Measurements from ENCODE around the gene FBXW8.

Gene FBXW8

DNA sequence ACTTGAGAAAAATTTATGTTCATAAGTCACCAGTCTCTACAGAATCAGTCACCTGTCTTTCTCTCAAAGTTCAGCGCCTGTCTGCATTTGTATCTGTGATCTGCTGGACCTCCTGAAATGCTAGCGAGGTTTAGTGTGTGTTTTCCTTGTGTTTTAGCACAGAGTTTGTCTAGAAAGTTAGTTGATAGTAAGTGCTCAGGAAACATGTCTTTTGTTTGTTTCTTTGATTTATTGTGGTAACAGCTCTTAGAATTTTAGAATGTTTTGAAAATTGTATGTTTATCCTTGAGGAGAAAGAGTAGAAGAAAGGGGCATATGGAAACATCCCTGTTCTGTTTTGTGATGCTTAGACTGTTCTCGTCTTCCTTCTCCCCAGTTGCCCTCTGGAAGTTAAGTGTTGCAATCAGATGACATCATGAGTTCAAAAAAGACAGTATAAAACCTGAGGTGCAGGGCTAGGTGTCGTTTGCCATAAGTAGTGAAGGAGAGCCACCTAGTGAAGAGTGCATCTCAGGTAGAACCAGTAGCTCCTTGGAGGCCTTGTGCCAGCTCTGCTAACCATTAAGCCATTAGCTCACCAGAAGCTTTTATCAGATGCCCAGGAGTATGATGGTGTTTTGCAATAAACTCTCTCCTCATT lies 44.8 kb downstream of the FBXW8 start:
- in situ Hi-C loops (cut with MboI; ENCODE audit: low sequenced_read_pairs), result no loop called here

DNA sequence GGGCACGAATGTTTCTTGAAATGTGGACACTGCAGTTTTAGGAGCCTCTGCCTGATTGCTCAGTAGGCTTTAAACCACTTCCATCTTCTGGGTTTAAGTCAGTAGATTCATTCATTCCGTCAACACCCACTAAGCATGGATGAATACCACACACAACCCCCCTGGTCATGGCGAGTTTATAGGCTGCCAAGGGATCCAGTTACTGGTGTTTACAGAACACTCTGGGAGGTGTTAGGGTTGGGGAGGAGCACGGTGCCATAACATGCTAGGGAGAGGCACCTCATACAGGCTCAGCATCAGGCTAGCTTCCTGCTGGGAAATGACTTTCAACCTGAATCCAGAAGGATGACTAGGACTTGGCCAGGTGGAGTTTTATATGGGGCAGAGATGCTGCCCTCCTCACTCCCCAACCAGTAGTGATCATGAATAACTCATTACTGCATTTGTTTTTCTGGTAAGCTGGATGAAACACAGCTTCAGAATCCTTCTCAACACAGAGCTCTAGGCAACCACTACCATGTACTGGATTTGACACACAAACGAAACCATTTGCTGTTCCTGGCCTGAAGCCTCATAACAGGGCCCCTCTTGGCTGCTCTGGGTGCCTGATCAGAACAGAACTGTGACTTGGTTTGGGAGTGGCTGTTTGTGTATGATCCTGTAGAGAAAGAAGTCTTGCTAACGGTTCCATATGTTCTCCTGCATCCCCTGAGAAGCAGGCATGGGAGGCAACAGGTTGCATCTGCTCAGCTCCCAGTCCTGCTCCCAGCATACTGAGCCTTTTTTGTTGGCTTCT lies 47.9 kb downstream of the FBXW8 start:
- in situ Hi-C loops (cut with MboI; ENCODE audit: low sequenced_read_pairs), result no loop called here

DNA sequence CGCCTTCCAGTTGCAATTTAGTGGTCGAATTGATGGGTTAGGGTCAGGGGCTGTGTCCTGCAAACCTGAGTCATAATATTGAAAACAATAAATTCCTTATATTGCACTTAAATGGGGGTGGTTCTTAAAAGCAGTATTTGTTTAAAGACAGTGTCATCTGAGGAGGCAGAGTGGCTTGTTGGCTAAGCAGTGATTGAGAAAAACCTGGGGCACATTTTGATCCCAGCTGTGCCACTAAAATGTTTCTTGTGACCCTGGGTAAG lies 48.4 kb downstream of the FBXW8 start:
- in situ Hi-C loops (cut with MboI; ENCODE audit: low sequenced_read_pairs), result no loop called here

DNA sequence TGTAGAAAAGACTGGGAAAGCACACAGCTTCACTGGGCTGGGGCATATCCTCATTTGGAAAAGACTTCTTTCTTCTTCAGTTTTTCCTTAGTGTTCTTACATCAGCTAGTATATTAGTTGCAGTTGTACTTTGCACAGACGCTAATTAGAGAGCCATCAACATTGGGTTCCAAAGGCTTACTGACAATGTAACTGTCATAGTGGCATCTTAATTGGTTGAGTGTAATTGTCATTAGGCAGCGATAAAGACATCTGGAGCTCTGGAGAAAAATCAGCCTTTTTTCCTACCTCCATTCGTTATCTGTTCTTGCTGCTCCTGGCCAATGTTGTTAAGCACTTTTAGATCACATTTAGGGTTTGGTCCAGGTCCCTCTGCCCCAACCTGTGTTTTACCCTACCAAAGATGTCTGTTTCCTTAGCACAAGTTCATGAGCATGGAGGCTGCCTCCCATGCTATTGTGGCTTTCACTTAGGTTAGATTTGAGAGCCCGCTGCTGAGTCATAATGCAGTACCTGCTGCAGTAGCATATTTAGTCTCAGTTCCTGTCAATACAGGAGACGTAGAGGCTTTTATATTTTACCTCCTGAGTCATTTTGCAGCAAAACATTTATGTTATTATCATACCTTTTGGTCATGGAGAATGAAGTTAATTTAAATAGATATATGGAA lies 49.2 kb downstream of the FBXW8 start:
- in situ Hi-C loops (cut with MboI; ENCODE audit: low sequenced_read_pairs), result no loop called here

DNA sequence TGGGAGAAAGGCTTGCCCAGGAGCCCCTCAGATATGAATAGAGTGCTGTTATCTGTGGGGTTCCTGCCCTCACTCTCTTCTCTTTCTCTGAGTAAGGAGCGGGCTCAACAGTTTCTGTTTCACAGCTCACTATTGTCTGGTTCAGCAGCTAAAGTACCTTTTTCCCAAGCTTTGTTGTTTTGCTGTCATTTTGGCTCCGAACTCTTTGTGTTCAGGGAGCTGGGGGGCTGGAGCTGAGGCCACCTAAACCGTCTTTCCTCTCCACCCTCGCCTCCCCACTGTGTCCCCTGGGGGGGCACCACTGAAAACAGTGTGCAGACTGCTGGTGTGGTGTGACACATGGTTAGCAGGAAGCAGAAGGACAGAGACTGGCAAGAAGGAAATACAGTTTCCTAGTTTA lies 51.4 kb downstream of the FBXW8 start:
- in situ Hi-C loops (cut with MboI; ENCODE audit: low sequenced_read_pairs), result no loop called here

DNA sequence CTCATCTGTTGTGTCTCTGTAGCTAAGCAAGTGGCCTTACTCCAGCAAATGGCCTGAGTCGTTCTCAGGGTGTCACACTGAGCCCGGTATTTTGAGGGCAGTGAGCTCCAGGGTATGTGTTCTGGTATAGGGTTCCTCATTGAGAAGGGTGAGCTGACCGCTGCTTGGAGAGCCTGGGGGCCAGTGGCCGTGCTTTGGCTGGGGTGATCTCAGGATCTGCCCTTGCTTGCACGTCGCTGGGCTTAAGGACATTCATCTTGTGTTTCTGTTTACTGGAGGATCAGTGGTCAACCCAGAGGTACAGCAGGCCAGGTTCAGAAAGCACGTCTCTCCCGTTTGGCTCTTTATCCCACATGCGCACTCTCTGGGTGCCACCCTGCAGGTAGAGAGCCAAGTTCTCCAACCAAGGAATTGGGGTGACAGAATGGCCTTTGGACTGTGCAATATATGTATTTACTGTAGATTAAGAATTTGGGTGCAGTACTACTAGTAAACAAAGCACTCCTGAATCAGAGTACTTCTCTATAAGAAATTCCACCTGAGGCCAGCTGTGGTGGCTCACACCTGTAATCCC lies 52.1 kb downstream of the FBXW8 start:
- in situ Hi-C loops (cut with MboI; ENCODE audit: low sequenced_read_pairs), result no loop called here

DNA sequence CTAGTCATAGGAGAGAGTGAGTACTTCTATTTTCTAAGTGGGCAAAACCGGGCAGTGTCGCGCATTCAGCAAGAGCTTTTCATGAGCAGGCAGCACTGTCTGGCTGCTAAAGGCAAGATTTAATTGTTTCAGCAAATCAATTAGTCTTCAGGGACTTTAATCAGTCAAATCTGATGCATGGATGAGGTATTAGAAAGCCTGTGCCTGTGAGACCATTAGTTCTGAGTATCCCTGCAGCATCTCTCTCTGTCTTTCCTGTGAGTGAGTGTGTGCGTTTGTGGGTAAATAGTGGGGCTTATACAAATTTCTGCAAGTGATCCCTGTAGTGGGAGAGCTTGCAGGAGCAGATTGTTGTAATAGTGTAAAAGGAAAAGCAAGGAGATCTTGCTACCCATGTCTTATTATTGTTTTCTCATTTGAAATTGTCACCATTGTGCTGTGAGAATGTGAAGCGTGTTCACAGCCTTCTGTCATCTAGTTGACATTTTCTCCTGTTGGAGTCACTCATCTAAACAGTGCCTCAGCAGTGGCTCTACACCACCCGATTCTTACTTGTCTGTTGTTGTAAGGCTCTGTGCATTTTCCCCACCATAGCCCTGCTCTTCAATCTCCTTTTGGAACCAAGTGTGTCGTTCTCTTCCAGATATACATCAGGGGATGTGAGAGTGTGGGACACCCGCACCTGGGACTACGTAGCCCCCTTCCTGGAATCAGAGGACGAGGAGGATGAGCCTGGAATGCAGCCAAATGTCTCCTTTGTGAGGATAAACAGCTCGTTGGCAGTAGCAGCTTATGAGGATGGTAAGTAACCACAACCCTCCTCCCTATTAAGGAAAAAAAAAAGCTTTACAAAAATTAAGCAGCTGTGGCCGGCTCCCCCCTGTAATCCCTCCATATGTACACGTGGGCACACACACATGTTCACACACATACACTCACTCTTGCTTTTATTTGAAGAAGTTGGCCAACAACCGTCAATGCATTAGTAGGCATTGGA lies 53.6 kb downstream of the FBXW8 start:
- in situ Hi-C loops (cut with MboI; ENCODE audit: low sequenced_read_pairs), result no loop called here

DNA sequence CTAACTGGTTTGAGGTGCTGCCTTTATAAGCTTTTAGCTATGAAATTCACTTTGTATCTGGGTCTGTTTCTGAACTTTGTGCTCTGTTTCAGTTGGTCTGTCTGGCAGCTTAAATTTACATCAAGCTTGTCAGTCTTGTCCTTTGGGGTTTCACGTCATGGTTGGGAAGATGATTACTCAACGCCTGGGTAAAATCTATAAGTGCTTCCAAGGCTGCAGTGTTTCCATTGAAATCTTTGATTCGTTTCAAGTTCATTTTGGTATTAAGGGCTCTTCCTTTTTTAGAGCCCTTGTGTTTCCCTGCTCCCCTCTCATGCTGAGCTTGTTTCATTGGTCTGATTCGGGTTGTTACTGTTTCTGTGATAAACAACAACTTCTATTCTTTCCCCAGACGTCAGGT lies 58.2 kb downstream of the FBXW8 start:
- in situ Hi-C loops (cut with MboI; ENCODE audit: low sequenced_read_pairs), result no loop called here

DNA sequence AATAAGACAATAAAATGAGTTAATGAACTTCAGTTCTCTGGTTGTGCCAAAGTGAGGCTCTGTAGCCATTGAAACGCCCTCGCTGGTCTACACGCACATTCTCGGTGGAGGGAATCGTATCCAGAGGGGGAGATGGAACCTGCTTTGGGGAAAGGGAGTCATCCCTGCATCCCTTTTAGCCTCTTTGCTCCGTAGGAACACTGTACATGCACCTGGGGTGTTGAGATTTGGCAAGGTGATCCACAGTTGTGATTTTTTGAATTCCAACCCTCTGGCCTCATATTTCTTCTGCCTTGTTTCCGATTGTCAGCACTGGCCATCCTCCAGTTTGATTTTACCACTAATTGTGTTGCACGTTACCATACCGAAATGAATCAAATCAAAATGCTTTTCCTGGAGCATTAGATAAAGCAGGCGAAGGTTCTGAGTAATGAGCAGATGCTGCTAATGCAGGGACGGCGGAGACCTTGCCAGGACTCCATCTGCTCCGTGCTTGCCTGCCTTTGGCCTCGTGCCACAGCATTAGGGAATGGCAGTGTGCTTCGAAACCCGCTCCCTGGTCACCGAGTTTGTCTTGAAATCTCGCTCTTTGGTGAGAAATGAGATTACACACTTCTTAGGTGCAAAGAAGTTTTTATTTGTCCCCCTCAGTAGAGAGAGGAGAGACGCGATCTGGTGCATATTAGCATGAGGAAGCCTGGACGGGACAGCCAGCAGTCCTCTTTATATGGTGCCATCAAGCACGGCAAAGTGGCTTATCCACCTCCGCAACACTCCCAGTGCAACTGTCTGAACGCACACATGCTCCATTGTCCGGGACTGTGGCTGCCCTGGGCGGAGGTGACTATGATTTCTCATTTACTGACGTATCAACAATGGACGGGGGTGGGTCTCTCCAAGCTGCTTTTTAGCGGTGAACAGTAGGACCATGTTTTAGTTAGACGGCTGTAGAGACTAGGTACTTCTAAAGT lies 59.1 kb downstream of the FBXW8 start:
- in situ Hi-C loops (cut with MboI; ENCODE audit: low sequenced_read_pairs), result no loop called here

DNA sequence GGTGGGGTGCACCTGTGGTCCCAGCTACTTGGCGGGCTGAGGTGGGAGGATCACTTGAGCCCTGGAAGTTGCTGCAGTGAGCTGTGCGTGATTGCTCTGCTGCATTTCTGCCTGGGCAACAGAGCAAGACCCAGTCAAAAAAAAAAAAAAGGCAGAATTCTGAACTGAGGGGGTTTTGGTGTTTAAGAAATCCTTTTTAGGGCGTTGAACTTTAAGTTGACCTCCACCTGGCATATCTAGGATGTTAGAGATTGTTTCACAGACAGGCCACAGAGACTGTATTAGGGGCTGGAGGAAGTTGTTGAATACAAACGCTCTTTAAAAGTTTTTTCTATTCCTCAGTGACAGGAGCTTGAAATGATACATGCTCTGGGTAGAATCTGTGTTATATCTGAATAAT lies 60.5 kb downstream of the FBXW8 start:
- in situ Hi-C loops (cut with MboI; ENCODE audit: low sequenced_read_pairs), result no loop called here

DNA sequence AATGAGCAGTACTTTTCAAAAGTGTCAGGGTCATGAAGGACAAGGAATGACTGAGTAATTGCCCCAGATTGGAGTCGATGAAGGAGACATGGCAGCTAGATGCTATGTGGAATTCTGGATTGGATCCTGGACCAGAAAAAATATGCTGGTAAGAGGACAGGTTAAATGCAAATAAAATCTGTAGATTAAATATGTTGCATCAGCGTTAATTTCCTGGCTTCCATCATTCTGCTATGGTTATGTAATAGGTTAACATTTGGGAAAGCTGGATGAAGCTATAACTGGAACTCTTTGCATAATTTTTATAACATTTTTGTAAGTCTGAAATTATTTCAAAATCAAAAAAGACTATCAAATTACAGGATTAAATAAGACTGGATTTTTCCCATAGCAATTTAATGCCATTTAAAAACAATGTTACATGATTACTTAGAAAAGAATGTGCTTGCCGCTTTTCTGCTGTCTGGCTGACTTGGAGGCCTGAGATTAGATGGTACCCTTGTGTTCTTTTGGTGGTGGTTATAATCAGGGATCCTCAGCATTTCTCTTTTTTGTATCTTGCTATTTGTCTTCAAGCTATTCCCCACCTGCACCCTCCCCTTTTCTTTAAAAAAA lies 65.1 kb downstream of the FBXW8 start:
- in situ Hi-C loops (cut with MboI; ENCODE audit: low sequenced_read_pairs), result no loop called here

DNA sequence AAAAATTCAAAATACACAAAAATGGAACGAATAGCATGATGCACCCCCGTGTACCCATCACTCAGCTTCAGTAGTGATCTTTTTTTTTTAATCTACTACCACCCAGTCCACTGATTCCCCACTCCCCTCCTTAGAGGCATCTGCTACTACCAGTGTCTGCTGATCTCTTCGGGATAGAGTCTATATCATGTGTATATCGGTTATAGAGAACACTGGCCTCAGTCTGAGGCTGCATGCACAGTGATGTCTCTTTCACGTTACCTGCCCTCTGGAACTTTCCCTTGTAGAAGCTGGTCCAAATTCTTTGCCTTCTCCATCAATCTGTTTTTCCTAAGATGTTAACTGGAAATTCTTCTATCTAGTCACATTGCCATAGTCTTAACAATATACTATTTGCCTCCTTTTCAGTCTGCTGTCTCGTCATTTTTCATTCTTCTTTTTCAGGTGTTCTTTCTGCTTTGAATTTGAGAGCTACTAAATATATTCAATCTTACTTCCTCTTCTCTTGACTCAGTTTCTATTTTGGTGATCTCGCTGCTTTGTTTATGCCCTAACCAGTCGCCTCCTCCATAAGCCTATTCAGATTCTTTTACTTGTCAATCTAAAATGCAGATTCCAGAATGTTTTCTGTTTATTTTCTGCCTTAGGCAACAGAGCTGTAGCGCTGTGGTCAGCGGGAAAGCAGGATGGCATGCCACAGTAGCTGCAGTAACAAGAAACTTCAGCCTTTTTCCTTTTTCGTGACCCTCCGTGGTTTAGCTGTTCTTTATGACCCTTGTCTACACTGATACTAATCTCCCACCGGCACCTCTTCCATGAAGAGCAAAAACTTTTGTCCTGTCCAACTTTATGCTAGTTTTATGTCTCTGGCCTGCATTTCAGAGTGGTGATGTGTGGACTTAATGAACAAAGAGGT lies 67.0 kb downstream of the FBXW8 start:
- in situ Hi-C loops (cut with MboI; ENCODE audit: low sequenced_read_pairs), result no loop called here

DNA sequence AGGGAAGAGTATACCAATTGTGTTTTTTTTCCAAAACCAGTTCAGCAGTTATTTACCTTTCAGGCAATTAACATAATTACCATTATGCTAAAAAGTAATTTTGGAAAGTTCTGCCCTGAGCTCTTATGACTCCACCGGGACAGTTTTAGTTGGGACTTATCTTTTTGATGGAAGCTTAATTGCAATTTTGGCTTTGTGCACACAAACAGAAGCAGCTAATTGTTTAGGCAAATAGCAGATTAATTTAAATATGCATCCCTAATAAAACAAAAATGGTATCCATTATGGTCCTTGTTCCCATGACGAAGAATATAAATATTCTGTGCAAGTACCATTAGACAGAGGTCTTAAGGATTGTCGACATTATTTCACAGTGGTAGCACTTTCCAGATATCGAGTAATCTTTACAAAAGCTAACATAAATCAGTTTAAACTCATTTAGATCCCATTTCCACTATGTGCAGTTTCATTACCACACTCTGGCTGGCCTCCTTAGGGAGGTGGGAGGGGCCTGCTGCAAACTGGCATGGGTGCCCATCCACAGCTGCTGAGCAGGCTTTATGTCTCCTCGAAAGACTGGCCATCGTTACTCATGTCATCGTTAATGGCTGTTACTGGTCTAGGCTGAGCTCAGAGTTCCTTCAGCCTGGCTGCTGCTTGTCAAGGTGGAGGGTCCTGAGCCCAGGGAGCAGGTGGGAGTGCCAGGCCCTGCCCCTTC lies 68.2 kb downstream of the FBXW8 start:
- in situ Hi-C loops (cut with MboI; ENCODE audit: low sequenced_read_pairs), result no loop called here

DNA sequence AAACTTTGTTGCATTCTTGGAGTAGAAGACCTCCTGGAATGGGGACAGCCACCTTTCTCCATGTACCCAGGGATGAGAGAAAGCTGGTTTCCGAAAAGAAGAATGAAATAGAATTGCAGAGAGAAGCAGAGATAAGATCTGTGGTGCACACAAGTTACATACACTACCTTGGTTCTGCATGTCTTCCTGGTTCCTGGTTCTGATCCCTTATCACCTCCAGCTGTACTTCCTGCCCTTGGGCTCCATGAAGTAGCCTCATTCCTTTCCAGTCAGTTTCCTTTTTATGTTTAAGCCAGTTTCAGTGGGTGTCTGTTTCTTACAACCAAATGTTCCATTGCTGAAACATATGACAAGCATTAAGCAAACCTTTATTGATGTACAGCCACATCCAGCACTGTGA lies 69.3 kb downstream of the FBXW8 start:
- in situ Hi-C loops (cut with MboI; ENCODE audit: low sequenced_read_pairs), result no loop called here

DNA sequence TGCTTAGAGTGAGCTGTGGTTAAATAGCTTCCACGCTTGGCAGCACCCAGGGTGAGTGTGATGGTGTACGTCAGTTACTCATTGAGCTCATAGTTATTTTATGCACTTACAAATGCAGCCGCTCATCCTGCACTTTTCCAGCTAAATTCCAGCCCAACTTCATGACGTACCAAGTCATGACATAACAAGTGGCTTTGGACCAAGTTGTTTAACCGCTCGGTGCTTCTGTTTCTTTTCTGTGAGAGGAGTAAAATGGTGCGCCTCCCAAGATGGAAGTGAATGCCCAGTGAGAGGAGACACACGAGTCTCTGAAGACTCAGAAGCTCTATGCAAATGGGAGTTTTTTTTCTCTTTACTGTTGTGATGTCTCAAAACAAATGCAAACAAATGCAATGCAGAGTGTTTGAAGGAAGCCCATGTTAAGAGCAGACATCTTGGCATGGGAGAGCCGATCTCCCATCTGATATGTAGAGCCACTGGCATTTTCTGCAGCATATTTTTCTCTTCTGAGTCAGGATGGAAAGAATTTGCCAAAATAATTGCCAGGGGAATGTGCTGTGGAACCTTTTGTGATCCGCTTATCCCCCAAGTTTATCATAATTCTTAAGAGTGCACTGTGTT lies 72.2 kb downstream of the FBXW8 start:
- in situ Hi-C loops (cut with MboI; ENCODE audit: low sequenced_read_pairs), result no loop called here

DNA sequence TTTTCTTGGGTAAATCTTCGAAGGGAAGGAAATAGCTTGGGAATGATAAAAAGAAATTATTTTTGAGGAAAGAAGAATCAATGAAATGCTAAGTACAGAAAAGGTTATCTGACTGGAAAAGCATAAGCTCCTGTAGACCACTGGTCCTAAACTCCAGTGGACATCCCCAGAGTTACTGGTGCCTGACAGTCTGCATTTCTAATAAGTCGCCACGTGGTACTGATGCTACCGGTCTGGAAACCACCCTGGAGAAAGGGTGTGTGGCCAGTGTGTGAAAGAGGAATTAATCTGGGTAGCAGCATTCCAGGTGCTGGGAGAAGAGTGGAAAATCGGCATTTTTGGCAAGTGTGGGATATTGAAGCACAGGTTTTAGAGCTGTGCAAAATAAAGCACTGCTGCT lies 73.3 kb downstream of the FBXW8 start:
- in situ Hi-C loops (cut with MboI; ENCODE audit: low sequenced_read_pairs), result no loop called here

DNA sequence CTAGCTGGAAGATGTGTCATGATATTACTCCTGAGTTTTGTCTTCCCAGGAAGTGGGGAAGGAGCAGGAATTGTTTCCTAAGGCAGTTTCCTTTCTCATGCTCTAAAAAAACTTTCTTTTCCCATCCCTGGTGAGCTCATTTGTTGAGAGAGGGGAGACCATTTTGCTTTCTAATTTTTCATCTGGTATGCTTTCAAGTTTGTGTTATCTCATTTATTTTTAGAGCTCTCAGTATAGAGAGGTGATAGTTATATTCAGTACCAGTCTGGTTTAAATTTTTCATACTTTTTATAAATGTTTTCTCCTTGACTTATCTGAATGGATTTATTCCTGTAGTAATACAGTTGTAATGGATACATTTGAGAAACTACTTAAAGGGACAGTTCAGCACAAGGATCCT lies 79.6 kb downstream of the FBXW8 start:
- in situ Hi-C loops (cut with MboI; ENCODE audit: low sequenced_read_pairs), result no loop called here

All from hTERT RPE-1 (cell line).